Measurements from ENCODE around the gene CCDC179.

The CCDC179 gene

DNA sequence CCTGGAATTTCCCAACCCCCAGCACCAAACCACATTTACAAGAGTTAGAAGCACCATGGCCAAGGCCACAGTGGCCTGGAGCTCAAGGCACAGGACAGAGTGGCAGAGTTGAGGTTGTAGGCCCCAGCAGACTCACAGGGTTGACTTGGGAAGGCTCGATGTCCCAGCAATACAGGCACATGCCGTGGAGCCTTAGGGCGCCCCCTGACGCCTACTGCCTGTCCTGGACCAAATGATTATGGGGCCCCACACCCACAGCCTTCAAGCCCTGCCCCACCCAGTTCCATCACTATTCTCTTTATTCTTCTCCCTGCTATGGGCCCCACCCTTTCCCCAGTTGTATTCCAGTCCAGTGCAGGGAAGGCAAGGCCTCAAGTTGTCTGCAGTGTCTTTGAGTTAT, at the start of gene CCDC179:
TSS of gene CCDC179 (minus strand) at position 234 of the 400 bp plus-strand sequence. CDS start at position 181, 53 bp downstream.
- DNase-seq: no peak

DNA sequence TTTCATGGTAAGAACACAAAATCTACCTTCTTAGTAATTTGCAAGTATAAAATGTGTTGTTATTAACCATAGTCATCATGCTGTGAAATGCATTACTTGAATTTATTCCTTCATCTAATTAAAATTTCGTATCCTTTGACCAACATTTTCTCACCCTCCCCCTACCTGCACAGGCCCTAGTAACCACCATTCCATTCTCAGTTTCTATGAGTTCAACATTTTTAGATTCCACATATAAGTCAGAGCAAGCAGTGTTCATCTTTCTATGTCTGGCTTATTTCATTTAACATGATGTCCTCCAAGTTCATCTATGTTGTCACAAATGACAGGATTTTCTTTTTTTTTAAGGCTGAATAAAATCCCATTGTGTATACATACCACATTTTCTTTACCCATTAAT, 43.5 kb upstream of the CCDC179 start:
- no peak for DNase-seq

DNA sequence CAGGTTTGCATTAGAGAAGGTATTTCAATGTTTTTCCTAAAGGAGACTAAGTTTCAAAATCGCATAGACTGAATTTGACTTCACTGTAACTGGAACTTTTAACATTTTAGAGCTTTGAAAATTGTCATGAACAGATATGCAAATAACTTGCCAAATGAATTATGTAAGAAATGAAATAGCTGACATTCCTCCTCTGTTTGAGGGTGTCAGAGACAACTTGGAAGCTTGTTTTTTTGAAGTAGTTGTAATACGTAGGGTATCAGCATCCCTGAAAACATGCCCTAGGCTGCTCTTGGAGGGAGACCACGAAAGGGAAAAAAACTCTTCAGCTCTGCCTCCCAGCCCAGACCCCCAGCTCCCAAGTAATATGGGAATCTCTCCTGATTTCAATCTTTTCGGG, 41.3 kb upstream of the CCDC179 start:
- DNase-seq: no peak

DNA sequence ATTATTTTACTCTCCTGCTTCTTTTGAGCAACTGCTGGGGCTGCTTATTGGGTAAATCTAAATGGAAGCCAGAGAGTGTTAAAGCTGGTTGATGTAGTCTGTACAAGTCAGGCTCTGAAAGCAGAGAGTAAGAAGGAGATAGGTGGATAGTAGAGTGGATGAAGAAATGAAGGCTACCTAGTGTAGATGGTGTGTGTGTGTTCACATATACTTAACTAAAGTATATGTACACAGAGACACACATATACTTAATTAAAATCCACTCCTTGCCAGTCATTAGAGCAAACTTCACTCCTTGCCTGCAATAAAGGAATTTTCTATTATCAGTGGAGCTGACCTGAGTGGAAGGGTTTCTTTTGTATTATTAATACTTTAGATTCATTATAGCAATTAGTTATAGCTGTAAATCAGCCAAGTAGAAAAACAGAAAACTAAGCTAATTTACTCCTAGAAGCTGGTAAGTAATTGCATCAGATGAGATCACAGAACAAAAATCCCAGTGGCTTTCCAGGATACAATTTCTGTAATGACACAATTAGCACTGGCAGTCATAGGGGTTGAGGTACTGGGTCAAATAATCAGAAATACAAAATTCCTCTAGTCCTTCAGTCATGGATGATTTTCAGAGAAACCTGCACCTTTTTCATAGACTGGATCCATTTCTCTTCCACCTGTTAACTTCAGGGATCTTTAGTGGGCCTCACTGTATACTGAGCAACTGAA, 40.7 kb upstream of the CCDC179 start:
- DNase-seq: no peak

DNA sequence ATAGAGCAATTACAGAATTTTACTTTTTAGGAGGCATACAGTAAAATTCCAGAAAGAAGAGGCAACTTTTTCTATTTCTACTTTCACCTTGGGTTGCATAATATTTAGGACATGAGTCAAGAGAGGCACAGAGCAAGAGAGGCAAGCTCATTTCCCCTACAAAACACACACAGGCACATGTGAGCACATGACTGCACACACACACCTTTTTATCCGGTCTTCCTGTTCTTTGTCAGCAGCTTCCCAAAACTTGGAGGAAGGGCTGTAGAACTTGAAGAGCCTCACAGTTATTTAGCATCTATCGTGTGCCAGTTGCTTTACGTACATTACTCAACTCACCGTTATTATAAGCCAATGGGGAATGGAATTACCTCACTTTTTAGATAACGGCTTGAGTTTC, 37.8 kb upstream of the CCDC179 start:
- DNase-seq: no peak

DNA sequence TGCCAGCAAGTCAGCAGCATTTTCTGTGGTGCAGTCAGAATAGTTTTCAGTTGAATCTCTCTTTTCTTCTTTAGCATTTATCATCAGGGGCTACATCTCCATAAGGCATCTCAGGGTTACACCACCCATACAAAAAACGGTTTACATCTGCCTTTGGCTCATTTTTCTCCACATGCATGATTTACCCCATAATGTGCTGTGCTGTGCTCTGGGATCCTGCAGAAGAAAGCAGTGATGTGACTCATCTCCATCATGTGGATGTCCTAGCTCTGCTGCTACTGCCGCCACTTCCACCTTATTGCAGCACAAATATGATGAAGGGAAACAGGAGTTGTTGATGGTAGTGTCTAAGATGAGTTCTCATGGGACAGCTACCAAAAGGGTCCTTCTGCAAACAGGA, 30.0 kb upstream of the CCDC179 start:
- no peak for DNase-seq

DNA sequence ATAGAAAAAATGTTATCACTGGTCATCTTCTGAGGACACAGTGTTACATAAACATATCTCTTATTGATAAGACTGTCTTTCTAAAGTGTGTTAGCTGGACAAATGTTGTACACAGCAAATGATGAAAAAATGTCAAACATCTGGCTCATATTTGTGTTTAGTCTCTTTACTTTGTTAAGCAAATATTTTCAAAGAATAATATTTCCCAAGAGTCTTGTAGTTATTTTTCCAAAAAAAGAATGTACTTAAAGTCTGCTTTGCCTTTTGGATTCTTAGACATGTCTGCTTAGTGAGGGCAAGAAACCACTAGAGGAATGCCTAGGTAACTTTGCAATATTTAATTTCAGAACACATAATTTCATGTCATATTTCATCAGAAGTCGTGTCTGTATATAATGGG, 23.9 kb upstream of the CCDC179 start:
- DNase-seq: no peak

DNA sequence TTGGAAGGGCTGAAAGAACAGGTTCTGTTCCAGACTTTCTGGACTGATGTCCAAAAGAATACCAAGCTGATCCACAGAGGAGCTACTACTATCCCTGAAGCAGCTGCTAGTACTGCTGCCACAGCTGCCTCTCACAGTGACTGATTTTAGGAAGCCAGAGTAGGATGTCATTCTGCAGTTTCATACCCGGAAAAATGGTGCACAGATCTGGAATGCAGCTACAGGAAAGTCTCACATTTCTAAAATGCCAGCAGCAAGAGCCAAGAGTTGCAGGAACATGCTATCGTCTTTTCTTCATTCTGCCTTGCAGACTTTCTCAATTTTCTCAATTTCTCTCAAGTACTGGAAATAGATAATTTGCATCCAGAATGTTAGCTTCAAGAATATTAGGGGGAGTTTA, 19.4 kb upstream of the CCDC179 start:
- DNase-seq: no peak

DNA sequence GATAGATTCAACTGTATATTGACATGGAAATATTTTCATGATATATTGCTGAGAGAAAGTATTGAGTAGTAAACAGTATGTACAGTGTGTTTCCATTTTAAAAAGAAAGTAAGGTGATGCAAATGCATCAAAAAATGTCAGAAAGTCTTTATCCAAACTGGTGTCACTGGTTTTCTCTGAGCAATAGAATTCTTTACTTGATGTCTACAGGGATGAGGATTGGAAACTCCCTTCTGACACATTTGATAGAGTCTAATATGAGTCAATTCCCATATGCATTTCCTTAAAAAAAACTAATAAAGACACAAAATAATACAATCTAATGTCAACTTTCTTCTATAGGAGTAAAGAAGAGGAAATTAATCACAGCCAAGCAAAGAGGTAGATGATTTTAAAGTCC, 18.3 kb upstream of the CCDC179 start:
- no peak for DNase-seq

DNA sequence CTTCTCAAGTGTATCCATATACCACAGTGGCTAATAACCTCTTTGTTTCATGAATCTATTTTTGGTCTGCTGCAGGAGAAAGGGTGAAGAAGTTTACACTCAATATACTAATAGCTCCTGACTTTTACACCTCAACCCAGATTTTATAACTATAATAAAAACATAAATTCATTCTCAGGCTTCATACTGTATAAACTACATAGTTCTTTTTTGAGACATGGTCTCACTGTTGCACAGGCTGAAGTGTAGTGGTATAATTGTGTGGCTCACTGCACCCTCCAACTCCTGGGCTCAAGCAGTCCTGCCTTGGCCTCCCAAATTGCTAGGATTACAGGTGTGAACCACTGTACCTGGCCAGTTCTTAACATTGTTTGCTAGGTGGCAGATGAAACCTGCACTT, 17.8 kb upstream of the CCDC179 start:
- DNase-seq: no peak

DNA sequence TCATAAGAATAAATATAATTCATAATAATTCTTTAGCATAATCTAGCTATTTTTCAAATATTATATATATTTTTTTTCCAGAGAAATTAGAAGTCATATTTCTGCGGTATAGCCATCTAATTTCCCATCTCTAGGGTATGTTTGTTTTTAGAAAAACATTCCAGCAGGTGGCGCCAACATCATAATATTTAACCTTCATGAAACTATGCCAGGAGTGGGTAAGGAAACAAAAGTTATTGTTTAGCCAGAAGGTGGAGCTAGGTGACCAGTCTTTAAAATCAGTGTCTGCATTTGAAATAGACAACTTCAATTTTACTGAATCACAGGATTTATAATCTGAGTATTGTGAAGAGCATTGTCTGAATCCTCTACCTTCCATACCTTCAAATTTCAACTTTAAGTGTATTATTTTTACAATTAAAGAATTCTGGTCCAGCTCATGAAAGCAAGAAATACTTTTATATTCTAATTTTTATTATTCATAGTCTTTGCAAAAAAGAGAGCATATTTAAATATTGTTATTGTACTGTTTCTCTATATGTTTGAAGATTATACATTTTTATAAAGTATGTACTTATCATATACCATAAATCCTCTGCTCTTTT, 15.7 kb upstream of the CCDC179 start:
- DNase-seq: peak; percentile 79

DNA sequence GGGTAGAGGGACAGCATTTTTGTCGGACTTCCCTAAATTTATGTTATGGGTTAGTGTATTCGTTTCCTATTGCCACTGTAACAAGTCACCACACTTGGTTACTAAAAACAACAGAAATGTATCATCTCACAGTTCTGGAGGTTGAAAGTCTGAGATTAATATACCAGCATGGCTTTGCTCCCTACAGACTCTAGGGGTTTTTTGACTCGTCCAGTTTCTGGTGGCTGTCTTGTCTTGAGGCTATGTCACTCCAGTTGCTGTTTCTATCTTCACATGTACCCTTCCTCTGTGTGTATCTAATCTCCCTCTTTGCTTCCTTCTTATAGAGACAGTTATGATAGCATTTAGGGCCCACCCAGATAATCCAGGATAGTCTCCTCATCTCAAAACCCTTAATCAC, 9.1 kb upstream of the CCDC179 start:
- no peak for DNase-seq

DNA sequence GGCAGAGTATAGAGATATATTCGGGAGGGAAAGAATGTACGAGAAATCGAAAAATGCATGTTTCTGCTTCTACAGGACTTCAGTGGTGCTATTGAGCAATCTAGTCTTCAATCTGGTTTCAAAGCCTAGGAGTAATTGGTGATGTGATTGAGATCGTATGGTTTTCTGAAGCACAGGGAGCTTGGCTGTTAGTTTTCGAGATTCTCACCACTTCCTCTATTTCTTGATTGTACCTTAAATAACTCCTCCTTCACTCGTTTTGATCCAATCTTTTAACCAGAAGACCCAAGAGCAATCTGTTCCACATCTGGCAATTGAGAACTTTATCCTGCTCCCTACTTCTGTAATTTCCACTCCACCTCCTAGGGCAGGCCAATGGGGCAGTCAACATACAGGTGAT, 518 bp downstream of the CCDC179 start:
- no peak for DNase-seq

DNA sequence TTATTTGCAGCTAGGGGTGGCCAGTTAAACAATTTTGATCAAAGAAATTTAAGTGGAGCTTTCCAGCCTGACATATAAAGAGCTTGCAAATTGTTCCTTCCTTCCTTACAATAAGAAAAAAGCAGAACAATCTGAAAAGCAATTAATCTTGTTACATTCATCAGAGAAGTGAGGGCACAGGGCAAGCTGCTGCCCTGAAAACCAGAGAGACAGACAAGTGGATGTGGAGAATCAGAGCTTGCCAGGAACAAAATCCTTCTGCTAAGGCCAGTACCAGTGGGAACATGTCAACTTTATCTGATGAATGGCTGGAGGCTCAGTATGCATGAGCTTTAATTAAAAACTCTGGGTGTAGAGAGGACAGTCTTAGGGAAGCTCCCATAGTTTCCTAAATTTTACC, 8.8 kb downstream of the CCDC179 start:
- no peak for DNase-seq

DNA sequence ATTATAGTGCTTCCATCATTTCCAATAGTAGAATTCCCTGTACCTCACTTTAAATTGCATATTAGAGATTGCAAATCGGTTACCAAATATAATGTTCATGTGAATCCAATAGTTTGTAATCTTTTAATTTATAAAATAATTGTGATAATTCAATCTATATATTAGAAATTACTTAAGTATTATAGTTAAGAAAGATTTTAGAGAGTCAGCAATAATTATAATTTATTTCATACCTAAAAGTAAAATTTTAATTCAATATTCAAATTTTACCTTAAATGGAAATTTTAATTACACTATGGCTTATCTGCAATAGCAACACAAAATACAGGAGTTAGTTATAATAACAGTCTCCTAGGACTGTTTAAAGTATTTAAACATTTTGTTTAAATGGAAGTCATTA, 13.5 kb downstream of the CCDC179 start:
- no peak for DNase-seq

DNA sequence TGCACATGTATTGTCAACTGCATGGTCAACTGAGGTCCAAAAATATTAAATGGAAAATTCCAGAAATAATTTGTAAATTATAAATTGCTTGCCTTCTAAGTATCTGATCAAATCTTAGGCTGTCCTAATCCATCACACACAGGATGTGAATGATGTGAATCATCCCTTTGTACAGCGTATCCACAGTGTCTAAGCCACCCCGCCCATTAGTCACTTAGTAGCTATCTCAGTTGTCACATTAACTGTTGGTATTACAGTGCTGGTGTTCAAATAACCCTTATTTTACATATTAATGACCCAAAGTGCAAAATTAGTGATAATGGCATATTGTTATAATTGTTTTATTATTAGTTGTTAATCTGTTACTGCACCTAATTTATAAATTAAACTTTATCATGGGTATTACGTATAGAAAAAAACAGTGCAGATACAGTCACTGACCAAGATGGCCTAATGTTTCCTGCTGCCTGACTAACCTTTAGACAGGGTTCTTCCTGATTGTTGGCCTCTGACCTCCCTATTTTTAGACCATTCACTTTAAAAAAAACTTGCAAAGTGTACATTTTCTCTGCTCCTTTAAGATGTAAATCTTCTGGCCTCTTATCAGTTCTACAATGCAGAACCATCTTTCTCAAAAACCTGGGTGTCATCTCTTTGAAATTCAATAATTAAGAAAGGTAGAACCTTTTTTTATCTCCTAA, 27.8 kb downstream of the CCDC179 start:
- DNase-seq: no peak

DNA sequence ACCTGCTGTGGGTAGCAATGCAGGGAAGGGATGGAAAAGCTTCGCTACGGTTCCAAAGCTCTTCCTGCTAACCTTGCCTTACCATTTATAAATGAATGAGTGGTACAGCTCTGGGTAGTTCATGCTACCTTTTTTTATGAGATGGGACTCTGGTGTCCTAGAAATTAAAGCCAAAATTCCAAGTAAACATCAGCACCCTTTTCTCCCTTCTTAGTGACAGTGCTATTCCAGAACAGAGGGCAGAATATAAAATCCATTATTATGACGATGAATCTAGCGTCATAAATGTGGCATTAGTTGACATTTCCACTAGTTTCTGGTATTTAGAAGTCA, 30.2 kb downstream of the CCDC179 start:
- DNase-seq: no peak

DNA sequence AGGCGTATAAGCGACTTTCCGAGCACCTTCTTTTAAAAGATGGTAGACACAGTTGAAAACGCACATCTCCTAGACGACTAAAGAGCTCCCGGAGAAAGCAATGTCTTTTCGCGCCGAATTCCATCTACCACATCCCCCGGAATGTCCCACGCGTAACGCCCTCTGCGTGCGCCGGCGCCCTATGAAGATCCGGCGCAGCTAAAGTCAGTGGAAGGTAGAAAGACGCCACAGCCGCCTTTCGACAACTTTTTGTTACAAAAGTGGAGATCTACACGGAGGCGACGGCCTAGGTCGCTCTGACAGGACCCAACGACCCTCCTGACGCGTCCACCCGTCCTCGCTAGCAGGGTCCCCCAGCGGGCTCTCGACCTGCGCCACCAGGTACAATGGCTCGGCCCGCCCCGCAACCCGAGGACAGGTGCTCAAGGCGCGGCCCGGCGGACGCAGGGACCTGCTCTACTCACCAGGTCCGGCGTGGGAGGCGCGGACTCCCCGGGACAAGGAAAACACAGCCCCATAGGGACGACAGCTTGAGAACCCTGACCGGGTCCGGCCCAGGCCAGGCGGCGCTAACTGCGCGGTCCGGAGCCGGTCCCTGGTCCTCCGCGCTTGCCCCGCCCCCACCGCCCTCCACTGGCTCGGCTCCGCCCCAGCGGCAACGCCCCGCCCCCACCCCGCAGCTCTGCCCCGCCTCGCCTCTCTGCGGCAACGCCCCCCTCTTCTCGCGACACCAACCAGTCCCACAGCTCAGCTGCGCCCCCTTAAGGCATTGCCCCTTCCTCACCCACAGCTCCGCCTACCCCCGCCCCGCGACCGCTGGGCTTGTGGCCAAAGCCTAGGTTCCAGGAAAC, 30.8 kb downstream of the CCDC179 start, which contains the start of gene SVIP:
TSS of gene SVIP (minus strand) at position 571 of the 851 bp plus-strand sequence. CDS start at position 518, 53 bp downstream.
- peak; percentile 93 for DNase-seq

DNA sequence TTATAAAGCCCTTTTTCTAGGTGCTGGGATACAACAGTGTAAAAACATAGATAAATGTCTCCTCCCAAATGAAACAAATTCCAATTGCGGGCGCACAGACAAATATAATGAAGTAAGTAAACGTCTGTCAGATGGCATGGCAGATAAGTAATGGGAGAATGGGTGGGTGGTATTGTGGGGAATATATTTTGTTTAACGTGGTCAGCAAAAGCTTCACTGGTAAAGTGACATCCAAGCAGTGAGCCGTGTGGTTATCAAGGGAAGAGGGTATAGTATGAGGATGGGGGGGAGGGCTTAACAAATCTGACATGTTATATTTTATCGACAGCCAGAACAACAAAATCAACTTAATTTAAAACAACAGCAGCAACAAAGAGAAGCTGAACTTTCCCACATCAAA, 31.9 kb downstream of the CCDC179 start:
- no peak for DNase-seq

DNA sequence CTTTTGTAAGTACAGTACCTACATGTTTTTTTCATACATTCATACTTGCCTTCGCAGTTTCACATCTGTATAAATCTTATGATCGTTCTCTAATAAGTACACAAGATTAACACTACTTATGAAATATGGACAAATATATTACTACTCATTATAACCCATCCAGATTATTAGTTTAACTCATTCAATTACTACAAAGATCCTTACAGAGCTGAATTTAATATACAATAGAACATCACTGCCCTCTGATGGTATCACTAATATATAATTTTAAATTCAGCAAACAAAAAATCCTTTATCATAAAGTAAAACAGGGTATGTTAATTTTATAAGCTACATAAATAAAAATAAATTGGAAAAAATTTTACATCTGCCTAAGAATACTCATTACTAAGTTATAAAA, 38.1 kb downstream of the CCDC179 start:
- no peak for DNase-seq

DNA sequence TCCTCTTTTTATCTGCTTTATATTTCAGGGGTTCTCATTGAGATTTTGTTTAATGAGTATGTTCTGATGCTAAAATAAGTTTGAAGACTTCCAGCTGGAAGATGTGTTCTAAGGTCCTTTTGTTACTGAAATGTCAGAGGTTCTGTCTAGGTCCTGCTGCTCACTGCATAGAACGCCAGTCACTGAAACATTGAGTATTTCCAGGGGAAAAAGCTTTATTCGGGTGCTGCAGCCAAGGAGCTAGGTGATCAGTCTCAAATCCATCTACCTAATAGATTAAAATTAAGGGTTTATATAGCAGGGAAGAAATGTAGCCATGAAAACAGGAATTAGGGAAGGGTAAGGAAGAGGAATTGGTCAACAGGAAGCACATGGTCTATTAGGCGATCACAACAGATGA, 50.4 kb downstream of the CCDC179 start:
- no peak for DNase-seq

DNA sequence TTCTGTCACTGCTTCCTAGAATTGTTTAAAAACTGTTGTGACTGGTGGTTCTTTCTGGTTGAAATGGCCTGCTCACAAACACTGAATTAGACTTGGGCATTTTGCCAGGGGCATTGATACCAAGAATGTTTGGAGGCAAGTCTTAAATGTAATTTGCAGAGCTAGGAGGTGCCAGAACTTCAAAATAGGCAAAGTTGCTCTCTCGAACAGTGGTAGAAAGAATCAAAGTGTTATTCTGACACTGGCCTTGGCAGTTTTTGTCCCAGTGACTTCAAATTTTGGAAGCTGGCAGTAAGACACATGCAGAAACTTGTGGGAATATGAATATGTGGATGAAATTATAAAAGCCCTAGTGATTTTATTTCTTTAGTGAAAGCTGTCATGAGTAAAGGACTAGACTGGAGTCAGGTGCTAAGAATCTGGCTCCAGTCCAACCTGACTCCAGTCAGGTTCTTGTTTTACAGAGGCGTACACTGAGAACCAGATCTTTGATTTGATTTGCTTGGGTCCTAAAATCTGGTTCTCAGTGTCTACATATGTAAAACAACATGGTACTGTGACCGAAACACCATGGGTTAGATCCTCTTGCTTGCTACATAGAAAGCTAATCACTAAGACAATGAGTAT, 51.6 kb downstream of the CCDC179 start:
- DNase-seq: no peak

Data from CD4-positive, alpha-beta T cell treated with Interleukin-10 for 1 hour (primary cell).